GM12801 (cell line): ENCODE measurements around the gene PTPRA.

Experiments
- CTCF ChIP-seq: IDR thresholded peaks from one replicate; pipeline ENCODE4 v1.5.1; 2011; ENCODE audit warnings: control low read depth; ENCODE audit not compliant: insufficient read length; ENCODE audit errors: extremely low read depth

The PTPRA gene

GRCh38 chr20:2918096-2919049 is 45.1 kb downstream of the PTPRA start:
- TF ChIP-seq CTCF = no peak

GRCh38 chr20:2919518-2920245 is 46.4 kb downstream of the PTPRA start:
- no peak for TF ChIP-seq CTCF

- no peak for TF ChIP-seq CTCF
Observed at GRCh38 chr20:2920473-2920872, 47.2 kb downstream of the PTPRA start.

- no peak for TF ChIP-seq CTCF
Observed at GRCh38 chr20:2921506-2921905, 48.2 kb downstream of the PTPRA start.

GRCh38 chr20:2922957-2923356 is 49.7 kb downstream of the PTPRA start:
- no peak for TF ChIP-seq CTCF

GRCh38 chr20:2930538-2930937 is 57.3 kb downstream of the PTPRA start:
- no peak for TF ChIP-seq CTCF

- no peak for TF ChIP-seq CTCF
Observed at GRCh38 chr20:2932498-2932897, 59.2 kb downstream of the PTPRA start.
